HG03460 (cell line): ENCODE results near the gene C6orf52.
"Not testable (repeated sequence)": the region's sequence is repeated elsewhere in the genome, so short reads cannot be mapped to it uniquely, and the experiment has no call there.

Experiments
- ATAC-seq: cut with Tn5 transposase; IDR thresholded peaks from one replicate; pipeline ENCODE4 v1.9.1; 2021; ENCODE audit not compliant: unreplicated experiment

The C6orf52 gene

GRCh38 chr6:10696655-10697054 is 2.2 kb upstream of the C6orf52 start:
- ATAC-seq = no peak

GRCh38 chr6:10695086-10695657 is 756 bp upstream of the C6orf52 start:
- no peak for ATAC-seq

GRCh38 chr6:10692965-10693538 is 1.4 kb downstream of the C6orf52 start:
- no peak for ATAC-seq

- ATAC-seq = no peak
Measured at GRCh38 chr6:10690651-10691445, 3.6 kb downstream of the C6orf52 start.

- ATAC-seq = no peak
Measured at GRCh38 chr6:10687582-10687981, 6.8 kb downstream of the C6orf52 start.

GRCh38 chr6:10686901-10687300 is 7.5 kb downstream of the C6orf52 start:
- ATAC-seq = no peak

GRCh38 chr6:10685092-10685915 is 9.1 kb downstream of the C6orf52 start:
- no peak for ATAC-seq

GRCh38 chr6:10684618-10685017 is 9.8 kb downstream of the C6orf52 start:
- ATAC-seq = no peak

GRCh38 chr6:10682355-10682988 is 11.9 kb downstream of the C6orf52 start:
- ATAC-seq = no peak

GRCh38 chr6:10681795-10682194 is 12.6 kb downstream of the C6orf52 start:
- ATAC-seq = no peak

- no peak for ATAC-seq
Measured at GRCh38 chr6:10678456-10678855, 16.0 kb downstream of the C6orf52 start.

GRCh38 chr6:10676403-10676802 is 18.0 kb downstream of the C6orf52 start:
- no peak for ATAC-seq

GRCh38 chr6:10668126-10668917 is 26.1 kb downstream of the C6orf52 start:
- ATAC-seq = no peak

- not testable (repeated sequence) for ATAC-seq
Measured at GRCh38 chr6:10665595-10665994, 28.8 kb downstream of the C6orf52 start.

GRCh38 chr6:10662742-10663141 is 31.7 kb downstream of the C6orf52 start:
- ATAC-seq = no peak

GRCh38 chr6:10662207-10662606 is 32.2 kb downstream of the C6orf52 start:
- no peak for ATAC-seq

GRCh38 chr6:10660431-10661191 is 33.8 kb downstream of the C6orf52 start:
- not testable (repeated sequence) for ATAC-seq

- ATAC-seq = no peak
Measured at GRCh38 chr6:10659699-10660348, 34.6 kb downstream of the C6orf52 start.
